ENCODE data around the gene HIGD1C. TPM values are rescaled to one million over a fixed set of nuclear protein-coding genes. Genes with fewer than 3 reads are reported as not detected.

Gene HIGD1C
- total RNA-seq, 4 donors from 2014 or later: not detected

GRCh38 chr12:50979369-50980052 is 27.2 kb downstream of the HIGD1C start:
- no peak for TF ChIP-seq POLR2AphosphoS5 (IDR thresholded peaks at IDR 0.05)
- no peak for TF ChIP-seq POLR2A (IDR thresholded peaks at IDR 0.05)
- no peak for TF ChIP-seq CTCF (IDR thresholded peaks at IDR 0.05)
- no peak for TF ChIP-seq EP300 (IDR thresholded peaks at IDR 0.05)
- Histone ChIP-seq H3K4me3 (no peak overlapping the region), H3K9me3 (no peaks in the 10 kb centered on the region), H3K36me3 (peaks cover 0 to 29% of the 10 kb centered on the region in 2 donors), H3K4me1 (peaks cover 0 to 7% (median 2%) of the 10 kb centered on the region in 3 donors), H3K27ac (no peak overlapping the region), H3K27me3 (no peaks in the 10 kb centered on the region)
- 83% methylated on average over 3 to 6 of the region's 6 CpGs for WGBS, 2 donors (ENCODE audit: low coverage in 1 of 2)
- ATAC-seq: no peak

GRCh38 chr12:50980545-50980944 is 28.2 kb downstream of the HIGD1C start:
- no peak for TF ChIP-seq EP300 (IDR thresholded peaks at IDR 0.05)
- no peak for TF ChIP-seq POLR2AphosphoS5 (IDR thresholded peaks at IDR 0.05)
- TF ChIP-seq POLR2A (IDR thresholded peaks at IDR 0.05): no peak
- no peak for TF ChIP-seq CTCF (IDR thresholded peaks at IDR 0.05)
- ATAC-seq: no peak
- Histone ChIP-seq H3K27me3 (no peaks in the 10 kb centered on the region), H3K4me3 (no peak overlapping the region), H3K36me3 (peaks cover 0 to 29% of the 10 kb centered on the region in 2 donors), H3K27ac (no peak overlapping the region), H3K4me1 (peaks cover 6 to 18% (median 10%) of the 10 kb centered on the region in 3 donors), H3K9me3 (no peaks in the 10 kb centered on the region)
- WGBS, 2 donors (ENCODE audit: low coverage in 1 of 2): 91 to 97% methylated on average over 2 of the region's 2 CpGs

GRCh38 chr12:50981319-50982239 is 29.2 kb downstream of the HIGD1C start:
- Histone ChIP-seq H3K27me3 (no peaks in the 10 kb centered on the region), H3K4me3 (no peak overlapping the region), H3K4me1 (peaks cover 17 to 28% (median 20%) of the 10 kb centered on the region in 3 donors), H3K9me3 (no peaks in the 10 kb centered on the region), H3K36me3 (peaks cover 0 to 29% of the 10 kb centered on the region in 2 donors), H3K27ac (no peak overlapping the region)
- WGBS, 2 donors (ENCODE audit: low coverage in 1 of 2): 68 to 75% methylated on average over 5 to 6 of the region's 6 CpGs
- ATAC-seq: no peak
- no peak for TF ChIP-seq POLR2AphosphoS5 (IDR thresholded peaks at IDR 0.05)
- TF ChIP-seq EP300 (IDR thresholded peaks at IDR 0.05): no peak
- TF ChIP-seq POLR2A (IDR thresholded peaks at IDR 0.05): no peak
- TF ChIP-seq CTCF (IDR thresholded peaks at IDR 0.05): no peak

GRCh38 chr12:50984586-50985298 is 32.4 kb downstream of the HIGD1C start:
- Histone ChIP-seq H3K4me1 (peaks cover 19 to 35% (median 23%) of the 10 kb centered on the region in 3 donors), H3K9me3 (no peaks in the 10 kb centered on the region), H3K4me3 (no peak overlapping the region), H3K36me3 (peaks cover 0 to 45% of the 10 kb centered on the region in 2 donors), H3K27ac (peak overlapping the region; percentile 78 to 86 (median 82)), H3K27me3 (no peaks in the 10 kb centered on the region)
- WGBS, 2 donors (ENCODE audit: low coverage in 1 of 2): 36 to 43% methylated on average over 2 of the region's 2 CpGs
- peak; percentile 42 for ATAC-seq
- TF ChIP-seq CTCF (IDR thresholded peaks at IDR 0.05) (no peak), POLR2A (IDR thresholded peaks at IDR 0.05) (no peak), POLR2AphosphoS5 (IDR thresholded peaks at IDR 0.05) (no peak), EP300 (IDR thresholded peaks at IDR 0.05) (no peak)
